Measurements from ENCODE around the gene PRKD1. TPM values are rescaled to one million over a fixed set of nuclear protein-coding genes. Genes with fewer than 3 reads are reported as not detected.

Gene PRKD1
- polyA plus RNA-seq, 1 of the 3 experiments (the other 2 are of a cell fraction) = 0.07 TPM

DNA sequence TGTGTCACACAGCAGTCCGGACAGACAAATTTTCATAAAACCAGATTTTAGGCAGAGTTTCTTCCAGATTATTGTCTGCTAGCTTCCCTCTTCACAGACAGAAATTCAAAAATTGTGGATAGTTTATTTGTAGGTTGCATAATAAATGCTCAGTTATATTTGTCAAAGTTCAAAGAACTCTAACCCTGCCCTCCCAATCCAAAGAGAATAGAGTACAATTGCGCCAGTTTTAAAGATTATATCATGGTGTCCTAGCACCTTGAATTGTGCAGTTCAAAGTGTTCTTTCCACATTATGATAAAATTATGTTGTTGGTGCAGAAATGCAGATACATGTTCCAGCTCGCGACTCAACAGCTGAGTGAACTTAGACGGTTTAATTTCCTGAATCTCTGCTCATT lies 263.1 kb downstream of the PRKD1 start:
- Histone ChIP-seq H3K9me3 (no peaks in the 10 kb centered on the region), H3F3A (replicated peaks; ENCODE audit: insufficient read depth) (no peaks in the 10 kb centered on the region), H3K4me1 (ENCODE audit: control insufficient read depth in 1 of 2, insufficient read depth in 2 of 2, low read depth in 1 of 2, low read length in 1 of 2) (no peaks in the 10 kb centered on the region), H4K20me1 (ENCODE audit: insufficient read depth) (no peaks in the 10 kb centered on the region), H2AFZ (ENCODE audit: low read depth) (no peak overlapping the region), H3K27me3 (ENCODE audit: insufficient read depth) (no peaks in the 10 kb centered on the region), H3K4me3 (ENCODE audit: low read depth in 2 of 2, low read length in 1 of 2) (no peak overlapping the region), H3K4me2 (no peak overlapping the region), H3K79me2 (ENCODE audit: insufficient read depth) (no peaks in the 10 kb centered on the region), H3K27ac (ENCODE audit: low read depth in 2 of 2, low read length in 1 of 2) (no peak overlapping the region), H3K36me3 (replicated peaks in 1 of 2; ENCODE audit: control insufficient read depth in 1 of 2, insufficient read depth in 2 of 2, low read length in 1 of 2) (no peaks in the 10 kb centered on the region), H3K9ac (no peak overlapping the region), H3K9me2 (no peaks in the 10 kb centered on the region)
- POLR2A ChIA-PET = no interaction called here
- CTCF ChIA-PET = no interaction called here
- DNase-seq = no peak
- 29% methylated on average over 5 of the region's 5 CpGs for WGBS (ENCODE audit: low lambda C conversion rate)
- TF ChIP-seq, protein P1, sequence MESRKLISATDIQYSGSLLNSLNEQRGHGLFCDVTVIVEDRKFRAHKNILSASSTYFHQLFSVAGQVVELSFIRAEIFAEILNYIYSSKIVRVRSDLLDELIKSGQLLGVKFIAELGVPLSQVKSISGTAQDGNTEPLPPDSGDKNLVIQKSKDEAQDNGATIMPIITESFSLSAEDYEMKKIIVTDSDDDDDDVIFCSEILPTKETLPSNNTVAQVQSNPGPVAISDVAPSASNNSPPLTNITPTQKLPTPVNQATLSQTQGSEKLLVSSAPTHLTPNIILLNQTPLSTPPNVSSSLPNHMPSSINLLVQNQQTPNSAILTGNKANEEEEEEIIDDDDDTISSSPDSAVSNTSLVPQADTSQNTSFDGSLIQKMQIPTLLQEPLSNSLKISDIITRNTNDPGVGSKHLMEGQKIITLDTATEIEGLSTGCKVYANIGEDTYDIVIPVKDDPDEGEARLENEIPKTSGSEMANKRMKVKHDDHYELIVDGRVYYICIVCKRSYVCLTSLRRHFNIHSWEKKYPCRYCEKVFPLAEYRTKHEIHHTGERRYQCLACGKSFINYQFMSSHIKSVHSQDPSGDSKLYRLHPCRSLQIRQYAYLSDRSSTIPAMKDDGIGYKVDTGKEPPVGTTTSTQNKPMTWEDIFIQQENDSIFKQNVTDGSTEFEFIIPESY (IDR thresholded peaks at IDR 0.05; ENCODE audit: borderline replicate concordance, low read depth) = no peak
- TF ChIP-seq EP300 (IDR thresholded peaks at IDR 0.05; ENCODE audit: borderline replicate concordance in 1 of 2, low read depth in 1 of 2, low read length in 1 of 2) = no peak
- TF ChIP-seq GABPA (IDR thresholded peaks at IDR 0.05; ENCODE audit: low read depth) = no peak
- TF ChIP-seq, protein P2, sequence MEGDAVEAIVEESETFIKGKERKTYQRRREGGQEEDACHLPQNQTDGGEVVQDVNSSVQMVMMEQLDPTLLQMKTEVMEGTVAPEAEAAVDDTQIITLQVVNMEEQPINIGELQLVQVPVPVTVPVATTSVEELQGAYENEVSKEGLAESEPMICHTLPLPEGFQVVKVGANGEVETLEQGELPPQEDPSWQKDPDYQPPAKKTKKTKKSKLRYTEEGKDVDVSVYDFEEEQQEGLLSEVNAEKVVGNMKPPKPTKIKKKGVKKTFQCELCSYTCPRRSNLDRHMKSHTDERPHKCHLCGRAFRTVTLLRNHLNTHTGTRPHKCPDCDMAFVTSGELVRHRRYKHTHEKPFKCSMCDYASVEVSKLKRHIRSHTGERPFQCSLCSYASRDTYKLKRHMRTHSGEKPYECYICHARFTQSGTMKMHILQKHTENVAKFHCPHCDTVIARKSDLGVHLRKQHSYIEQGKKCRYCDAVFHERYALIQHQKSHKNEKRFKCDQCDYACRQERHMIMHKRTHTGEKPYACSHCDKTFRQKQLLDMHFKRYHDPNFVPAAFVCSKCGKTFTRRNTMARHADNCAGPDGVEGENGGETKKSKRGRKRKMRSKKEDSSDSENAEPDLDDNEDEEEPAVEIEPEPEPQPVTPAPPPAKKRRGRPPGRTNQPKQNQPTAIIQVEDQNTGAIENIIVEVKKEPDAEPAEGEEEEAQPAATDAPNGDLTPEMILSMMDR (IDR thresholded peaks at IDR 0.05) = no peak
- no peak for TF ChIP-seq NRF1 (IDR thresholded peaks at IDR 0.05; ENCODE audit: low read depth, low read length)
- TF ChIP-seq POLR2AphosphoS5 (IDR thresholded peaks at IDR 0.05; ENCODE audit: low read depth, low read length) = no peak
- TF ChIP-seq SIN3A (IDR thresholded peaks at IDR 0.05; ENCODE audit: borderline replicate concordance, low read depth, low read length) = no peak
- no peak for TF ChIP-seq TAF1 (IDR thresholded peaks at IDR 0.05; ENCODE audit: borderline replicate concordance, low read depth, low read length)
- TF ChIP-seq, protein P3, sequence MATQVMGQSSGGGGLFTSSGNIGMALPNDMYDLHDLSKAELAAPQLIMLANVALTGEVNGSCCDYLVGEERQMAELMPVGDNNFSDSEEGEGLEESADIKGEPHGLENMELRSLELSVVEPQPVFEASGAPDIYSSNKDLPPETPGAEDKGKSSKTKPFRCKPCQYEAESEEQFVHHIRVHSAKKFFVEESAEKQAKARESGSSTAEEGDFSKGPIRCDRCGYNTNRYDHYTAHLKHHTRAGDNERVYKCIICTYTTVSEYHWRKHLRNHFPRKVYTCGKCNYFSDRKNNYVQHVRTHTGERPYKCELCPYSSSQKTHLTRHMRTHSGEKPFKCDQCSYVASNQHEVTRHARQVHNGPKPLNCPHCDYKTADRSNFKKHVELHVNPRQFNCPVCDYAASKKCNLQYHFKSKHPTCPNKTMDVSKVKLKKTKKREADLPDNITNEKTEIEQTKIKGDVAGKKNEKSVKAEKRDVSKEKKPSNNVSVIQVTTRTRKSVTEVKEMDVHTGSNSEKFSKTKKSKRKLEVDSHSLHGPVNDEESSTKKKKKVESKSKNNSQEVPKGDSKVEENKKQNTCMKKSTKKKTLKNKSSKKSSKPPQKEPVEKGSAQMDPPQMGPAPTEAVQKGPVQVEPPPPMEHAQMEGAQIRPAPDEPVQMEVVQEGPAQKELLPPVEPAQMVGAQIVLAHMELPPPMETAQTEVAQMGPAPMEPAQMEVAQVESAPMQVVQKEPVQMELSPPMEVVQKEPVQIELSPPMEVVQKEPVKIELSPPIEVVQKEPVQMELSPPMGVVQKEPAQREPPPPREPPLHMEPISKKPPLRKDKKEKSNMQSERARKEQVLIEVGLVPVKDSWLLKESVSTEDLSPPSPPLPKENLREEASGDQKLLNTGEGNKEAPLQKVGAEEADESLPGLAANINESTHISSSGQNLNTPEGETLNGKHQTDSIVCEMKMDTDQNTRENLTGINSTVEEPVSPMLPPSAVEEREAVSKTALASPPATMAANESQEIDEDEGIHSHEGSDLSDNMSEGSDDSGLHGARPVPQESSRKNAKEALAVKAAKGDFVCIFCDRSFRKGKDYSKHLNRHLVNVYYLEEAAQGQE (IDR thresholded peaks at IDR 0.05; ENCODE audit: low read depth, low read length) = no peak
- no peak for TF ChIP-seq RXRA (IDR thresholded peaks at IDR 0.05; ENCODE audit: borderline replicate concordance, low read depth)

All from SK-N-SH (cell line).